H1 (cell line): Measurements from ENCODE around the gene TSR3. TPM values are rescaled to one million over a fixed set of nuclear protein-coding genes. Genes with fewer than 3 reads are reported as not detected.

ENCODE experiments used
- CTCF ChIA-PET: fragments of 300-600 bp; sonication (Branson Sonifier 250); formaldehyde crosslinking; loops from one replicate; lab custom pipeline; 2021; ENCODE audit not compliant: partially characterized antibody; lab: Charles Lee
- POLR2A ChIA-PET: fragments of 300-600 bp; sonication (Branson Sonifier 250); formaldehyde crosslinking; loops from one replicate; lab custom pipeline; 2021; ENCODE audit warnings: inconsistent platforms; ENCODE audit not compliant: partially characterized antibody; lab: Charles Lee
- DNase-seq, 2 experiments: peaks; one replicate each; pipeline versions ENCODE4 v3.0.0 to v3.0.0-alpha.2; 2010 to 2022; ENCODE audit warnings: low spot score in 2 of 2, low read depth in 1 of 2, mixed read lengths in 1 of 2
- FAIRE-seq: peaks from 2 replicates; lab custom pipeline; 2011; peaks lifted over from hg19 to GRCh38; lab: Jason Lieb, UNC
- H2AFZ ChIP-seq: 2 replicates; pipeline ENCODE4 v1.8.1; 2012; ENCODE audit warnings: low read length, inconsistent platforms
- H2AK5ac ChIP-seq: 2 replicates; pipeline ENCODE4 v1.6.1; 2013; ENCODE audit warnings: low read depth, low read length
- H2BK120ac ChIP-seq: replicated peaks from 2 replicates; pipeline ENCODE3; 2013; ENCODE audit warnings: low read depth, low read length, inconsistent platforms
- H2BK12ac ChIP-seq: 2 replicates; pipeline ENCODE4 v1.6.1; 2013; ENCODE audit warnings: low read depth, low read length
- H2BK15ac ChIP-seq: 2 replicates; pipeline ENCODE4 v1.6.1; 2013; ENCODE audit warnings: low read length
- H2BK20ac ChIP-seq: 2 replicates; pipeline ENCODE4 v1.6.1; 2013; ENCODE audit warnings: low read length
- H2BK5ac ChIP-seq: 2 replicates; pipeline ENCODE4 v1.6.1; 2013; ENCODE audit warnings: low read depth, low read length
- H3K14ac ChIP-seq: 2 replicates; pipeline ENCODE4 v1.6.1; 2013; ENCODE audit warnings: inconsistent platforms; ENCODE audit not compliant: insufficient read length
- H3K18ac ChIP-seq: 2 replicates; pipeline ENCODE4 v1.6.1; 2013; ENCODE audit warnings: low read length; ENCODE audit errors: extremely low read depth
- H3K23ac ChIP-seq: 2 replicates; pipeline ENCODE4 v1.6.1; 2013; ENCODE audit warnings: inconsistent platforms; ENCODE audit not compliant: insufficient read length
- H3K23me2 ChIP-seq: 2 replicates; pipeline ENCODE4 v1.6.1; 2013; ENCODE audit warnings: low read depth, low read length
- H3K27ac ChIP-seq: 2 replicates; pipeline ENCODE4 v1.6.1; 2011; ENCODE audit warnings: low read depth, low read length, inconsistent platforms
- H3K27me3 ChIP-seq, 4 experiments: replicated peaks in 1 of 4; 1 replicate in 1 of 4; 2 replicates in 3 of 4; pipeline versions ENCODE4 v1.6.1 to v1.8.1; 2011 to 2013; ENCODE audit warnings: low read length in 3 of 4, mild to moderate bottlenecking in 3 of 4, inconsistent platforms in 2 of 4, mixed read lengths in 2 of 4, moderate library complexity in 1 of 4; ENCODE audit not compliant: control insufficient read depth in 3 of 4, insufficient read depth in 3 of 4; ENCODE audit errors: extremely low read depth in 1 of 4
- H3K36me3 ChIP-seq, 4 experiments: 2 replicates each; pipeline versions ENCODE4 v1.6.1 to v1.8.1; 2011 to 2013; ENCODE audit warnings: mild to moderate bottlenecking in 4 of 4, low read length in 3 of 4, moderate library complexity in 2 of 4, control low read depth in 1 of 4, inconsistent platforms in 1 of 4; ENCODE audit not compliant: insufficient read depth in 4 of 4, control insufficient read depth in 2 of 4
- H3K4ac ChIP-seq: replicated peaks from 2 replicates; pipeline ENCODE3; 2013; ENCODE audit warnings: low read length, low read depth, mixed read lengths, inconsistent platforms; ENCODE audit not compliant: insufficient read length
- H3K4me1 ChIP-seq, 4 experiments: replicated peaks in 1 of 4; 1 replicate in 1 of 4; 2 replicates in 3 of 4; pipeline versions ENCODE4 v1.6.1 to v1.8.1; 2011 to 2013; ENCODE audit warnings: low read length in 3 of 4, inconsistent platforms in 2 of 4, mixed read lengths in 1 of 4; ENCODE audit not compliant: insufficient read depth in 4 of 4, control insufficient read depth in 3 of 4
- H3K4me2 ChIP-seq, 2 experiments: 2 replicates each; pipeline versions ENCODE4 v1.6.1 to v1.8.1; 2011 to 2013; ENCODE audit warnings: low read depth in 2 of 2, low read length in 2 of 2, control low read depth in 1 of 2, inconsistent platforms in 1 of 2, mild to moderate bottlenecking in 1 of 2; ENCODE audit not compliant: insufficient read depth in 1 of 2
- H3K4me3 ChIP-seq, 4 experiments: fragments of 200-600, 300-600 bp in 1 of 4; sonication (generic), shearing (Covaris generic), sonication (Bioruptor Twin) in 1 of 4; 2 replicates each; pipeline versions ENCODE4 v1.5.1 to v1.8.1; 2011 to 2016; ENCODE audit warnings: low read length in 4 of 4, low read depth in 3 of 4, control low read depth in 2 of 4, inconsistent platforms in 2 of 4, mild to moderate bottlenecking in 2 of 4, mixed read lengths in 1 of 4, moderate library complexity in 1 of 4; ENCODE audit not compliant: insufficient read depth in 2 of 4; ENCODE audit errors: extremely low read depth in 1 of 4
- H3K56ac ChIP-seq: replicated peaks from 2 replicates; pipeline ENCODE3; 2013; ENCODE audit warnings: low read depth, mild to moderate bottlenecking, mixed read lengths, low read length, inconsistent platforms; ENCODE audit not compliant: insufficient read length
- H3K79me1 ChIP-seq: 2 replicates; pipeline ENCODE4 v1.6.1; 2013; ENCODE audit warnings: low read depth, low read length, control low read depth
- H3K79me2 ChIP-seq, 2 experiments: 2 replicates each; pipeline versions ENCODE4 v1.6.1 to v1.8.1; 2012 to 2013; ENCODE audit warnings: low read length in 2 of 2, mild to moderate bottlenecking in 2 of 2, inconsistent platforms in 1 of 2; ENCODE audit not compliant: insufficient read depth in 2 of 2, control insufficient read depth in 1 of 2
- H3K9ac ChIP-seq, 4 experiments: replicated peaks in 1 of 4; 1 replicate in 1 of 4; 2 replicates in 3 of 4; pipeline versions ENCODE4 v1.6.1 to v1.8.1; 2011 to 2013; ENCODE audit warnings: low read depth in 3 of 4, low read length in 3 of 4, control low read depth in 2 of 4, mild to moderate bottlenecking in 2 of 4, moderate library complexity in 2 of 4, inconsistent platforms in 1 of 4; ENCODE audit errors: extremely low read depth in 1 of 4
- H3K9me3 ChIP-seq, 2 experiments: 2 replicates each; pipeline versions ENCODE4 v1.6.1 to v1.8.1; 2012 to 2013; ENCODE audit warnings: mild to moderate bottlenecking in 2 of 2, moderate library complexity in 2 of 2, control low read depth in 1 of 2, inconsistent platforms in 1 of 2, low read depth in 1 of 2, low read length in 1 of 2, mixed read lengths in 1 of 2; ENCODE audit not compliant: insufficient read depth in 2 of 2
- H4K20me1 ChIP-seq, 2 experiments: replicated peaks in 1 of 2; 2 replicates each; pipeline versions ENCODE3 to v1.8.1; 2011 to 2013; ENCODE audit warnings: inconsistent platforms in 2 of 2, low read length in 2 of 2, mild to moderate bottlenecking in 1 of 2; ENCODE audit not compliant: insufficient read depth in 2 of 2, control insufficient read depth in 1 of 2
- H4K5ac ChIP-seq: 2 replicates; pipeline ENCODE4 v1.6.1; 2013; ENCODE audit warnings: low read length, low read depth, mixed read lengths, inconsistent platforms; ENCODE audit not compliant: insufficient read length
- H4K8ac ChIP-seq: 2 replicates; pipeline ENCODE4 v1.8.0; 2013; ENCODE audit warnings: mild to moderate bottlenecking, moderate library complexity, low read length, inconsistent platforms; ENCODE audit not compliant: insufficient read depth; ENCODE audit errors: extremely low read depth
- H4K91ac ChIP-seq: replicated peaks from 2 replicates; pipeline ENCODE3; 2013; ENCODE audit warnings: low read length, mixed read lengths, inconsistent platforms; ENCODE audit not compliant: insufficient read length
- BACH1 ChIP-seq: IDR thresholded peaks from 2 replicates; pipeline ENCODE4 v1.6.1; 2012; ENCODE audit warnings: low read length, improper control_type of control experiment
- CREB1 ChIP-seq: IDR thresholded peaks from 2 replicates; pipeline ENCODE4 v1.6.1; 2012; ENCODE audit warnings: inconsistent platforms
- MAFK ChIP-seq: IDR thresholded peaks from 2 replicates; pipeline ENCODE4 v1.6.1; 2012; ENCODE audit warnings: low read depth, mild to moderate bottlenecking, improper control_type of control experiment, low read length
- NANOG ChIP-seq: IDR thresholded peaks from 2 replicates; pipeline ENCODE4 v1.6.1; 2011; ENCODE audit warnings: low read length, low read depth, mild to moderate bottlenecking, inconsistent platforms; ENCODE audit not compliant: insufficient read depth, poor library complexity, severe bottlenecking
- PHF8 ChIP-seq: fragments of 200-600 bp; sonication (generic); conservative IDR thresholded peaks from 2 replicates; pipeline ENCODE4 v1.7.1; 2012; ENCODE audit warnings: low read depth, mild to moderate bottlenecking, inconsistent platforms, low read length, moderate library complexity
- RBBP5 ChIP-seq: IDR thresholded peaks from 2 replicates; pipeline ENCODE4 v1.7.1; 2012; ENCODE audit warnings: low read depth, mild to moderate bottlenecking, inconsistent platforms, low read length, moderate library complexity, borderline replicate concordance
- RXRA ChIP-seq: IDR thresholded peaks from 2 replicates; pipeline ENCODE4 v1.6.1; 2011; ENCODE audit warnings: low read depth, mild to moderate bottlenecking, low read length, moderate library complexity; ENCODE audit not compliant: insufficient read depth
- TAF1 ChIP-seq: IDR thresholded peaks from 2 replicates; pipeline ENCODE4 v1.6.1; 2011; ENCODE audit warnings: mild to moderate bottlenecking, low read depth, low read length
- ZNF274 ChIP-seq: IDR thresholded peaks from 2 replicates; pipeline ENCODE4 v1.7.0; 2012; ENCODE audit warnings: low read length, borderline replicate concordance; ENCODE audit errors: extremely low read depth
- WGBS, 2 experiments: shearing (Covaris generic) in 1 of 2; methylation state at CpG; one replicate each; pipeline versions ENCODE4 v1.1.6 to v1.1.7; 2013 to 2015; ENCODE audit warnings: low lambda C conversion rate in 2 of 2, mixed read lengths in 2 of 2, inconsistent platforms in 1 of 2, low coverage in 1 of 2, missing lambda C conversion rate in 1 of 2; ENCODE audit not compliant: insufficient replicate concordance in 2 of 2, insufficient coverage in 1 of 2, insufficient read length in 1 of 2; ENCODE audit errors: extremely low coverage in 1 of 2, missing lambda C conversion rate in 1 of 2; 5-methylcytosine and 5-hydroxymethylcytosine counted together
- polyA plus RNA-seq, 7 experiments: library from polyadenylated mRNA; depleted of rRNA in 3 of 7; stranded (reverse) in 5 of 7; unstranded in 2 of 7; fragments of >200 nt in 5 of 7; fragments of 200-250 nt in 2 of 7; gene quantifications; 1 replicate in 5 of 7; 2 replicates in 1 of 7; 4 replicates in 1 of 7; pipeline versions ENCODE4 v1.2.1 to v1.2.3, GENCODE V29; 2011 to 2013; ENCODE audit warnings: missing spikeins in 2 of 7, mixed read lengths in 2 of 7
- total RNA-seq: library from RNA; stranded (reverse); fragmentation: NEBNext Ultra II Directional; extraction: Animal tissue kit (Norgen Biotek cat#: 25700); gene quantifications from 2 replicates; pipeline ENCODE4 v1.2.1, GENCODE V29; 2021

Gene TSR3
- total and polyA plus RNA-seq, 2 of the 8 experiments (the other 6 are each of a cell fraction or from before 2014, with no cell fraction given), result 43.1 to 52.3 TPM

DNA sequence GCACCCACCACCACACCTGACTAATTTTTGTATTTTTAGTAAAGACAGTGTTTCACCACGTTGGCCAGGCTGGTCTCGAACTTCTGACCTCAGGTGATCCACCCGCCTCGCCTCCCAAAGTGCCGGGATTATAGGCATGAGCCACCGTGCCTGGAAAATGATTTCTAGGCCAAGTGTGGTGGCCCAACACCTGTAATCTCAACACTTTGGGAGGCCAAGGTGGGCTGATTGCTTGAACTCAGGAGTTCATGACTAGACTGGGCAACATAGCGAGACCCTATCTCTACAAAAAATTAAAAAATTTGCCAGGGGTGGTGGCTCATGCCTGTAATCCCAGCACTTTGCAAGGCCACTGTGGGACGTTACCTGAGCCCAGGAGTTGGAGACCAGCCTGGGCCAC, 29.3 kb downstream of the TSR3 start:
- H3K4me2 ChIP-seq, result no peak overlapping the region
- WGBS, 2 experiments, result 94% methylated on average over 8 of the region's 8 CpGs; no CpG with 5 or more reads in 1 of the 2 experiments
- H4K91ac ChIP-seq, result no peak overlapping the region
- H3K18ac ChIP-seq, result no peak overlapping the region
- no peak for FAIRE-seq
- H3K56ac ChIP-seq, result no peak overlapping the region
- H4K20me1 ChIP-seq, result peaks cover 16 to 27% of the 10 kb centered on the region in 2 experiments
- H3K23ac ChIP-seq, result no peak overlapping the region
- no peak overlapping the region for H4K5ac ChIP-seq
- no peak overlapping the region for H2BK15ac ChIP-seq
- H3K4ac ChIP-seq, result no peak overlapping the region
- H2BK12ac ChIP-seq, result no peak overlapping the region
- no peak overlapping the region for H3K14ac ChIP-seq
- CTCF ChIA-PET, result interaction anchor here (0.7 kb wide), 1 partner anchor 15 kb away, joined by 3 read pairs; no protein-coding TSS in a partner anchor
- H2AK5ac ChIP-seq, result no peak overlapping the region
- no peaks in the 10 kb centered on the region; a peak in 2 of 7 replicates for H3K4me1 ChIP-seq
- no peak overlapping the region for H2BK120ac ChIP-seq
- peaks cover 10% of the 10 kb centered on the region for H3K79me1 ChIP-seq
- TF ChIP-seq MAFK (no peak), RBBP5 (no peak), PHF8 (no peak), BACH1 (no peak), TAF1 (no peak), CREB1 (no peak), NANOG (no peak), RXRA (no peak), ZNF274 (no peak)
- TF ChIP-seq, all 59 proteins: peak for 0
- Histone ChIP-seq H3K27me3 (no peaks in the 10 kb centered on the region), H3K9me3 (no peaks in the 10 kb centered on the region), H3K23me2 (no peaks in the 10 kb centered on the region), H4K8ac (no peak overlapping the region), H3K27ac (no peak overlapping the region), H2BK20ac (no peak overlapping the region), H3K9ac (no peak overlapping the region), H3K79me2 (peaks cover 0 to 10% of the 10 kb centered on the region in 2 experiments; a peak in 1 of 4 replicates), H3K36me3 (peaks cover 42 to 62% (median 53%) of the 10 kb centered on the region in 4 experiments), H2AFZ (no peak overlapping the region), H3K4me3 (no peak overlapping the region), H2BK5ac (no peak overlapping the region)
- no peak for DNase-seq
- POLR2A ChIA-PET, result interaction anchor here (6.5 kb wide), 1 partner anchor 8 kb away, joined by 106 read pairs; the partner anchor contains the start of gene UBE2I
